HL-60/S4 (cell line): Measurements from ENCODE around the gene RASA1.

Source experiments
- in situ Hi-C: fragments of 300-500 bp; cut with MboI; formaldehyde crosslinking; loops from 2 replicates; pipeline ENCODE4 v1.14.3; 2022; ENCODE audit warnings: low sequenced_read_pairs

RASA1 gene

GRCh38 chr5:87438231-87438630 lies 170.5 kb downstream of the RASA1 start:
- in situ Hi-C loops = no loop called here
